ENCODE measurements around the gene TSPAN18.

- TF ChIP-seq CTCF (IDR thresholded peaks at IDR 0.05) (no peak), REST (IDR thresholded peaks at IDR 0.05; ENCODE audit: insufficient read depth in 1 of 2, low read depth in 2 of 2, low read length in 1 of 2) (no peak)
Observed at GRCh38 chr11:44793350-44794090, 66.8 kb downstream of the TSPAN18 start.

Measured in Panc1 (cell line).